ENCODE data around the gene TMEM270.
A peak's percentile ranks its signal among the peaks of the same experiment; 100 is the strongest.

TMEM270 gene

DNA sequence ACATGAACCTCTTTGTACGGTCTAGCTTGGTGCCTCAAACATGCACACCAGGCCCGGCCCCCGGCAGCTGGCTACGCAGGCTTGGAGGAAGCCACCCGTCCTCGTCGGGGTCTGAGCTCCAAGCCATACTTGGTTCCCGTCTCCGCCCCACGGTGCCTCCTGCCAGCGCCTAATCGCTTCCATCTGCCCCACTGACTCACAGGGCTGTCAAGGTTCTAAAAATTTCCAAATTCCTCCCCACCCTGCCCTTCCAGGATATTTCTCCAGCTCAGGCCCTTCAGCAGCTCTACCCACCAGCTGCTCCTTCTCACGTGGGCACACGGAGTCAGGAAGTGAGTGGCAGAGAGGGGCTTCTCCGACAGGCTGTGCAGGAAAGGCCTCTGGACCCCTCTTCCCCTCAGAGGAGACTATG, 38.8 kb downstream of the TMEM270 start:
- no peak for DNase-seq

GRCh38 chr7:73900286-73900685, 39.3 kb downstream of the TMEM270 start:
- DNase-seq = no peak
- in situ Hi-C loops (cut with MboI; ENCODE audit: low pct_unique_long_range_greater_than_20kb, low sequenced_read_pairs) = no loop called here

More for the DNA sequence above, 38.8 kb downstream of the TMEM270 start:
- in situ Hi-C loops (cut with MboI; ENCODE audit: low pct_unique_long_range_greater_than_20kb, low sequenced_read_pairs) = no loop called here

DNA sequence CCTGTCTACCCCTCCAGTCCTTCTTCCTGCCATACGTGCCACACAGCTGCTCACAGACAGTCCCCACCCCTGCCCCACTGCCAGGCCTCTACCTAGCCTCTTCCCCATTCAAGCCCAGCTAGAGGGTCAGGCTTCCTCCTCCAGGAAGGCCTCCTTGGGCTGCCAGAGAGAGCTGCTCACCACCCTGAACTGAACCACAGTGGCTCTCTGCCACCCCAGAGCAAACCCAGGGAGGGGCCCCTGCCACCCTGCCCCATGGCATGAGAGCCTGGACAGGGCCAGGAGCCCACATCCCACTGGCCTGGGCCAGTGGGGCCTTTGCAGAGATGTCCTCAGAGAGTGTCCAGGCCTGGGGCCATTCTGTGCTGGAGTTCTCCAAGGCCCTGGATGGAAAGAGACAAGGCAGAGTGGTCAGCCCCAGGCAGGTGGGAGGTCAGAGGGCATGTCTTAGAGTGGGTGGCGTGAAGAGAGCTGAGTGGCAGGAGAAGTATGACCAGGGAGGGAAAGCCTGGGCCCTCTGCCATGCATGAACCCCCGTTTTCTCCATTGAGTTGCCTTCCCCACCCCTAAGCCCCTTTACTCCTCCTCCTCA, 40.4 kb downstream of the TMEM270 start:
- in situ Hi-C loops (cut with MboI; ENCODE audit: low pct_unique_long_range_greater_than_20kb, low sequenced_read_pairs) = no loop called here

GRCh38 chr7:73901823-73902597, 41.1 kb downstream of the TMEM270 start:
- DNase-seq = no peak
- in situ Hi-C loops (cut with MboI; ENCODE audit: low pct_unique_long_range_greater_than_20kb, low sequenced_read_pairs) = no loop called here

More for the DNA sequence above, 40.4 kb downstream of the TMEM270 start:
- no peak for DNase-seq

DNA sequence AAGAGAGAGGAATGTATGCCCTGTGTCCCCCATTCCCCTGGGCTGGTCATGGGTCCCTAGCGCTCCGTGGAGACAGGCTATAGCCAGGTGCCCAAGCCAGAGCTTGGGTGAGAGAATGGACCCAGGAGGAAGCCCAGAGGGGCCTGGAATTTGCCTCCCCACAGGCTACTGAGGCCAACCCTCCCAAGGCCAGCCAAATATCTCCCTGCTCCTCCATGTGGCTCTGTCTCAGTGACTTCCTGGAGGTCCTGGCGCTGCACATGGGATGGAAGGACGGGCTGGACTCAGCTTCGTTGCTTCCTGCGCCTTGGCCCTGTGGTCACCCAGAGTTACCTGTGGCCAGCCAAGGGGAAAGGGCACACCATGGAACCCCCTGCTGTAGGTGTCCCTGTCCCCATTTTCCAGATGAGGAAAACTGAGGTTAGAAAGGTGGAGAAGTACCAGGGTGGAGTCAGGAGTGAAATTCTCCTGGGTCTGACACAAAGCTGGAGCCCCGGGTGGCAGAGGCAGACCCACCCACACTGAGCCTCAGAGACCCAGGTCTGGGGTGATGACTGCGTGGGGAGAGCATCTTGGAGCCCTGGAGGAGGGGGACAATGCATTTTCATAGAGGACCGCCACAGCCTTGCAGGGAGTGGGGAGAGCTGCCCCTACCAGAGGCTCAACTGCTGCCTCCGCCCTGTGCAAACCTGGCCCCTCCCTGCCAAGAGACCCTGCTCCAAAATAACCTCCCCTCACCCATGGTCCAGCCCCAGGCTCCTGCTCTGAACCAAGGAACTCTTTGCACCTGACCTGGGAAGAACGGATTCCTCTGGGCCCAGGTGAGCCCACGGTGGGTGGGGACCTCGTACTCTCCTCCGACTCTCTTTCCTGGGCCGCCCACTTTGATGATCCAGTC, 42.6 kb downstream of the TMEM270 start:
- no peak for DNase-seq
- in situ Hi-C loops (cut with MboI; ENCODE audit: low pct_unique_long_range_greater_than_20kb, low sequenced_read_pairs) = no loop called here

- DNase-seq = no peak
- in situ Hi-C loops (cut with MboI; ENCODE audit: low pct_unique_long_range_greater_than_20kb, low sequenced_read_pairs) = no loop called here
Measured at GRCh38 chr7:73904219-73905137, 43.5 kb downstream of the TMEM270 start.

- in situ Hi-C loops (cut with MboI; ENCODE audit: low pct_unique_long_range_greater_than_20kb, low sequenced_read_pairs) = no loop called here
- peak; percentile 43 for DNase-seq
Measured at GRCh38 chr7:73905360-73905759, 44.4 kb downstream of the TMEM270 start.

- in situ Hi-C loops (cut with MboI; ENCODE audit: low pct_unique_long_range_greater_than_20kb, low sequenced_read_pairs) = no loop called here
- DNase-seq = no peak
Measured at GRCh38 chr7:73906874-73907273, 45.9 kb downstream of the TMEM270 start.

GRCh38 chr7:73907554-73908122, 46.7 kb downstream of the TMEM270 start:
- in situ Hi-C loops (cut with MboI; ENCODE audit: low pct_unique_long_range_greater_than_20kb, low sequenced_read_pairs) = no loop called here
- no peak for DNase-seq

DNA sequence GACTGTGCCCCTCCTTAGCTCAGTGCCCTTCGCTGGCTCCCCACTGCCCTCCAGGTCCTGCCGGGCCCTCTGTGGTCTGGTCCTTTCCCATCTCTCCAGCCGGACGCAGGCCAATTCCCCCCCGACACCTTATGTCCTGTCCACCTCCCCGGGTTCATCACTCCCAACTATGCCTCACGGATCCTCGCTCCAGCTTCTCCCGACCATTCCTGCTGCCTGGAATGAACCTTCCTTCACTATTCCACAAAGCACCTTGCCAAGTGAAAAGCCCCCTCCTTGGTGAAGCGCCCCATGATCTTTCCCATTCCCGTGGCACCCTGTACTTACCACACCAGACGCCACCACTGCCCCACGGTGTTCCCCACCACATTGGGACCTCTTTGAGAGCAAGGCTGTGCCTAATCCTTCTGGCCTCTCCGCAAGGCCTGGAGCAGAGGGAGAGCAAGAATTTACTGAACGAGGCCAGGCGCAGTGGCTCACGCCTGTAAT, 47.2 kb downstream of the TMEM270 start:
- in situ Hi-C loops (cut with MboI; ENCODE audit: low pct_unique_long_range_greater_than_20kb, low sequenced_read_pairs) = no loop called here
- DNase-seq = no peak

GRCh38 chr7:73909051-73909941, 48.3 kb downstream of the TMEM270 start:
- in situ Hi-C loops (cut with MboI; ENCODE audit: low pct_unique_long_range_greater_than_20kb, low sequenced_read_pairs) = no loop called here
- peak; percentile 88 for DNase-seq

DNA sequence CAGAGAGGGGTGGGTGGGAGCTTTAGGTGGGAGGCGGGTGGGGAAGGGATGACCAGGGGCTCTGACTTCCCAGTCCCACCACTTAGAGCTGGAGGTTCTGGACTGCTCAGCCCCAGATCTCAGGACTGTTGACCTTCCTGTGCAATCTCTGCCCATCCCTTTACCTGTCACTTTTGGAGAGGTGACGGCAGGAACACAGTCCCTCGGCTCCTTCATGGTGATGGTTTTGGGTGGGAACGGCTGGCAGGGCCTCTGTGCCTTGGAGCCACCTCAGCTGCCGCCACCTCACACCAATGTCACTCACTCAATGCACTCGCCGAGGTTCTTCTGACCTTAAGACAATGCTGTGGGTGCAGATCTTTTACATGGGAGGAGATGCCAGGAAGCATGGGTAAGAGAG, 49.0 kb downstream of the TMEM270 start:
- DNase-seq = no peak
- in situ Hi-C loops (cut with MboI; ENCODE audit: low pct_unique_long_range_greater_than_20kb, low sequenced_read_pairs) = no loop called here

- no peak for DNase-seq
- in situ Hi-C loops (cut with MboI; ENCODE audit: low pct_unique_long_range_greater_than_20kb, low sequenced_read_pairs) = no loop called here
Measured at GRCh38 chr7:73912223-73912622, 51.3 kb downstream of the TMEM270 start.

All from KBM-7 (cell line).